ENCODE measurements around the gene RALGPS1.

DNA sequence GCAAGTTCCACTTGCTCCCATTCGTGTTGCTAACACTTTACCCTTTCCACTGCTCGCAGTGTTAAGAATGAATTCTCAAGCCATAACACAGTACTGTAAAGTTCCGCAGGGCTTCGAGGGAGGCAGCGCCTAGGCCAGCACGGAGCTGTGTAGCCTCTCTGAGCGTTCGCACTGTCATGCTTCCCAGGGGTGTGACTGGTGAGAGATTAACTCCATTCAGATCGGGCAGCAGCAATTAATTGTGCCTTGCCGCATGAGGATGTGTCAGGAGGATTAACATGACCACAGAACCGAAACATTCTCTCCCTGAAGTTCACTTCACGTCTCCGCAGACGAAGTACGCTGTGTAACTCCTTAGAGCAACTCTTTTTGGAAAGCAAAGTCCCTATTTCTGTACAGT lies 30.9 kb upstream of the RALGPS1 start:
- TF ChIP-seq, protein P1, sequence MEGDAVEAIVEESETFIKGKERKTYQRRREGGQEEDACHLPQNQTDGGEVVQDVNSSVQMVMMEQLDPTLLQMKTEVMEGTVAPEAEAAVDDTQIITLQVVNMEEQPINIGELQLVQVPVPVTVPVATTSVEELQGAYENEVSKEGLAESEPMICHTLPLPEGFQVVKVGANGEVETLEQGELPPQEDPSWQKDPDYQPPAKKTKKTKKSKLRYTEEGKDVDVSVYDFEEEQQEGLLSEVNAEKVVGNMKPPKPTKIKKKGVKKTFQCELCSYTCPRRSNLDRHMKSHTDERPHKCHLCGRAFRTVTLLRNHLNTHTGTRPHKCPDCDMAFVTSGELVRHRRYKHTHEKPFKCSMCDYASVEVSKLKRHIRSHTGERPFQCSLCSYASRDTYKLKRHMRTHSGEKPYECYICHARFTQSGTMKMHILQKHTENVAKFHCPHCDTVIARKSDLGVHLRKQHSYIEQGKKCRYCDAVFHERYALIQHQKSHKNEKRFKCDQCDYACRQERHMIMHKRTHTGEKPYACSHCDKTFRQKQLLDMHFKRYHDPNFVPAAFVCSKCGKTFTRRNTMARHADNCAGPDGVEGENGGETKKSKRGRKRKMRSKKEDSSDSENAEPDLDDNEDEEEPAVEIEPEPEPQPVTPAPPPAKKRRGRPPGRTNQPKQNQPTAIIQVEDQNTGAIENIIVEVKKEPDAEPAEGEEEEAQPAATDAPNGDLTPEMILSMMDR (IDR thresholded peaks at IDR 0.05; ENCODE audit: low read depth, low read length, poor library complexity, severe bottlenecking): no peak
- TF ChIP-seq EZH2phosphoT487 (IDR thresholded peaks at IDR 0.05; ENCODE audit: borderline replicate concordance, low read length): no peak

Data from DOHH2 (cell line).